Kidney epithelial cell (primary cell): Measurements from ENCODE around the gene UGDH. TPM values are rescaled to one million over a fixed set of nuclear protein-coding genes. Genes with fewer than 3 reads are reported as not detected.

Experiments used
- DNase-seq: peaks from one replicate; pipeline ENCODE4 v3.0.0-alpha.2; 2010; ENCODE audit warnings: low read depth
- H3K27me3 ChIP-seq: 2 replicates; pipeline ENCODE4 v1.6.0; 2011; ENCODE audit warnings: low read length; ENCODE audit not compliant: control insufficient read depth, insufficient read depth
- H3K36me3 ChIP-seq: 2 replicates; pipeline ENCODE4 v1.5.1; 2011; ENCODE audit warnings: low read length; ENCODE audit not compliant: control insufficient read depth, insufficient read depth
- H3K4me3 ChIP-seq: 2 replicates; pipeline ENCODE4 v1.5.1; 2011; ENCODE audit warnings: low read depth, mild to moderate bottlenecking, control low read depth, low read length
- CTCF ChIP-seq: IDR thresholded peaks from 2 replicates; pipeline ENCODE4 v1.5.1; 2011; ENCODE audit warnings: mild to moderate bottlenecking, moderate library complexity, low read length, control low read depth, inconsistent platforms; ENCODE audit not compliant: insufficient read depth, poor library complexity, severe bottlenecking
- total RNA-seq: library from RNA; depleted of rRNA; stranded (reverse); fragments of >200 nt; gene quantifications from 2 replicates; pipeline ENCODE4 v1.2.3, GENCODE V29; 2015

The UGDH gene
- total RNA-seq, 1 donor from 2014 or later: 124 TPM

- DNase-seq: no peak
- TF ChIP-seq CTCF: no peak
- Histone ChIP-seq H3K27me3 (no peaks in the 10 kb centered on the region), H3K4me3 (no peak overlapping the region), H3K36me3 (no peaks in the 10 kb centered on the region)
These were observed 46.1 kb downstream of the UGDH start for GRCh38 chr4:39480902-39481695.

GRCh38 chr4:39480251-39480650 is 47.0 kb downstream of the UGDH start:
- Histone ChIP-seq H3K4me3 (no peak overlapping the region), H3K36me3 (no peaks in the 10 kb centered on the region), H3K27me3 (no peaks in the 10 kb centered on the region)
- DNase-seq: no peak
- no peak for TF ChIP-seq CTCF

- no peaks in the 10 kb centered on the region for H3K36me3 ChIP-seq
- TF ChIP-seq CTCF: no peak
- DNase-seq: no peak
- H3K4me3 ChIP-seq: no peak overlapping the region
- no peaks in the 10 kb centered on the region for H3K27me3 ChIP-seq
These were observed 50.9 kb downstream of the UGDH start for GRCh38 chr4:39476187-39476895.

DNA sequence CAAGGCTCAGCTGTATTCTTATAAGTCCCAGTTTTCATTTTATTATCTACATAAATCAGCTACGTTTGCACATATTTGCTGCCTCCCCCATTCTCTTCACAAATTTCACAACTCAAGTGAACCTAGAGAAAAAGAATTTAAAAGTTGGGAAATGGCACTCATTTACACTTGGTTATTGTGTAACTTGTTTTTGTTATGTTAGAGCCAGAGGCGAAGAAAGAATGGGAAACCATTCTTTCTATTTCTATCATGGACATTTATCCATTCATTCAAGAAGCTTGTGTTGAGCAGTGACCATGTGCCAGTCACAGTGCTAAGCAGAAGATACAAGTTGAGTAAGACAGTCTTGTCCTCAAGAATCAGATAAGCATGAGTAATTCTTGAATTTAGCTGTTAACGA is 54.8 kb downstream of the UGDH start:
- TF ChIP-seq CTCF: no peak
- no peak for DNase-seq
- H3K4me3 ChIP-seq: no peak overlapping the region
- H3K27me3 ChIP-seq: no peaks in the 10 kb centered on the region
- H3K36me3 ChIP-seq: no peaks in the 10 kb centered on the region

GRCh38 chr4:39470402-39470801 is 56.8 kb downstream of the UGDH start:
- Histone ChIP-seq H3K27me3 (no peaks in the 10 kb centered on the region), H3K4me3 (no peak overlapping the region), H3K36me3 (no peaks in the 10 kb centered on the region)
- DNase-seq: no peak
- no peak for TF ChIP-seq CTCF
